Body of pancreas (tissue), 4 donors: ENCODE measurements around the gene MIF4GD.
A peak's percentile ranks its signal among the peaks of the same experiment; 100 is the strongest.

Experiments used
- CTCF ChIP-seq, 7 experiments: fragments of 450-650 bp in 4 of 7; fragments of 200-600 bp in 3 of 7; sonication (generic) in 3 of 7; IDR thresholded peaks; one replicate each; pipeline ENCODE4 v1.5.1; 2016 to 2019; ENCODE audit warnings: antibody characterized with exemption in 7 of 7
- POLR2A ChIP-seq, 3 donors: fragments of 450-650 bp; IDR thresholded peaks; one replicate each; pipeline ENCODE4 v1.6.1; 2016; ENCODE audit warnings: antibody characterized with exemption in 3 of 3, mild to moderate bottlenecking in 2 of 3

GRCh38 chr17:75240394-75241142 lies 30.5 kb downstream of the MIF4GD start:
- peak in 5 of 7 experiments; percentile 15 to 47 (median 38) for TF ChIP-seq CTCF (IDR thresholded peaks at IDR 0.05)
- no peak for TF ChIP-seq POLR2A (IDR thresholded peaks at IDR 0.05)
